NCI-H524 treated with DMSO at 0.1 percent for 48 hours (cell line): ENCODE data around the gene EEF1AKMT2.
"Not testable (repeated sequence)": the region's sequence is repeated elsewhere in the genome, so short reads cannot be mapped to it uniquely, and the experiment has no call there.

Experiments used
- DNase-seq: peaks from one replicate; lab custom pipeline; 2025; lab: John Stamatoyannopoulos, UW

The EEF1AKMT2 gene

DNA sequence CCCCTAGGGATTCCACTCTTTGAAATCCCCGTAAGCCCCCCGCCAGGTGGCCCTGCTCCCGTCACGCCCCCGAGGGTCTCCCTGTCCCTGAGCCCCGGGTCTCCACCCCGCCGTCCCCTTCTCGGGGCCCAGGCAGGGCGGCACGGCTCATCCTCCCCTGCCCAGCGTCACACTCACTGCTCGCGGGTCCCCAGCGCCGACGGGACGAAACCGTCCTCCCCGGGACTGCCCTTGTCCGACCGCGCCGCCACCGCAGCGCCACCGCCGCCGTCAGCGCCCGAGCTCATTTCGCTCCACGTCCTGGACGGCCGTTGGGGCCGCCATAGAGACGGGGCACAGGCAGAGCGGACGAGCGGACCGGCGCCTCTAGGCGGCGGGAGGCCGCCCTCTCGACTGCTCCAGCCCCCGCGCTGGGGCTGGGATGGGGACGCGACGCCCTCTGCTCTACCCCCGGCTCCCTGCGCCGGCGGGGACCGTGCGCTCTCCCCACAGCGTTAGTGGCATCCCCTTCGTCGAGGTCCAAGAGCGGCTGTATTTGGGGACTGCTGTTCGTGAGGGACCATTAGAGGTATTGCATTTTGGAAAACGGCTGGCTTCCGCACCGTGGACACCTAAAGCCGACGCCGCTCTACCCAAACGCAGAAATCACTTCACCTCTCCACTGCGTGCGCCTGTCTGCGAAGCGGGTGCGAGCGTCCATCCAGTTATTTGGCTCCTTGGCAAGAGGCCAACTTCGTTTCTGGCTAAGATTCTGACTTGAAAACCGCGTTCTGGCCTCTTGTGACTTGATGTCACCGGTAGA, at the start of gene EEF1AKMT2:
Gene EEF1AKMT2, minus strand, starts transcription at position 341 of the 802 bp plus-strand sequence. Its CDS starts 54 bp downstream, at position 287.
- DNase-seq = no peak

- DNase-seq = no peak
Measured at GRCh38 chr10:124837687-124838086, 46.0 kb upstream of the EEF1AKMT2 start.

- no peak for DNase-seq
Measured at GRCh38 chr10:124831116-124831515, 39.4 kb upstream of the EEF1AKMT2 start.

DNA sequence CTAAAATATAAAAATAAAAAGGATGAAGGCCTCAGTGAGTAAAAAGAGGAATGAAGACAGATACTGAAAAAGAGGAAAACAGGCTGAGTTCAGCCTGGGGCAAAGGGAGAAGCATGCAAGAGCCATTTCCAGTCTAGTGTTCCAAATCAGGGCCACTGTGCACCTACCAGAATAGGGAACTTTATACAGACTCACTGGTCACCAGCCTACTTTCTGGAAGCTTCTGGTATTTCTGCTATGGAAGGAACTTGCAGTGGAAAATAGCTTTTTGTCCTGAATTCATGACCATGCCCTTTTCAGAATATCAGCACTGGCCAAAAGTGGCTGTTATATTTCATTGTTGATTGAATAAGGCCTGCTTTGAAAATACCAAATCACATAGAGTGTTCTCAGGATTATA, 38.8 kb upstream of the EEF1AKMT2 start:
- DNase-seq = no peak

DNA sequence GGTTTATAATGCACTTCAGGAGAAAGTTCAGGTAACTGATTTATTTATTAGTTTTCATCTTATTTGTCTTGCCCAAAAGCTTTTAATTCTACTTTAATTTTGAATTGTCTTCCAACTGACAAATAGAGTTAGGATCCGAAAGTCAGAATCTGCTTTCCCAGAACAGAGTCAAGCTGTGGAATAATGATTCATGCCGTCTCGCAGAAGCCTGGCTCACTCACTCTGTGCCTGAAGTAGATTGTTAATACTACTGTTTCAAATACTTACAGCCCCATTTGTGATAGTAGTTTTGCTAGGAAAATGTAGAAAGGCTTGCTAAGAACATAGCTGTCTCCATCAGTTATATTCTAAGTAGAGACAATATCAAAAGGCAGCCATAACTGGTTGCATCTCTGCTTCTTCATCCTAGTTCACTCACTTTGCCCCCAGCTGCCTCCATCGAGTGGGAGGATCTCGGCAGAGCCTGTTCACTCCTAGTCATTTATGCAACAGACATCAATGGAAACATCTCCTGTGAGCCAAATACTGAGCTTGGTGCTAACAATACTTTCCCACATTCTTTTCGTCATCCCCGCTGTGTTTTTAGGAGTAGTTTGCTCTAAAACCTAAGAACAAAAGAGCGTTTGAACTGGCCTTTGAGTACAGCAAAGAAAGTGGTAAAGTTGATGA, 37.9 kb upstream of the EEF1AKMT2 start:
- DNase-seq = no peak

DNA sequence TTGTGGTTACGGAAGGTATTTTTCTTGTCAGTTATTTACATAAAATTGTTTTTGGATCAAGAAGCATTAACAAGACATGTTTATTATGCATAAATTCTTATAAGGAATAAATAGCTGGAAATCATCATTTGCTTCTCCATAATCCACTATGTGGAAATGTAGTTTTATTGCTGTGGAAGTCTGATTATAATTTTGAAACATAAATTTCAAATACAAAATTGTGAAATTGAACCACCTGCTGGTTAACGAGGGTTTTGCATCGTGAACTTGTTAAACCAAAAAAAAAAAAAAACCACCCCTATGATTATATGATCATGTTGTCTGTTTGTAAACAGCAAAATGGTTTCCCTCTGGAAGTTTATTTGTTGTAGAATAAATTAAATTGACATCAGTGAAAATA, 35.8 kb upstream of the EEF1AKMT2 start:
- no peak for DNase-seq

DNA sequence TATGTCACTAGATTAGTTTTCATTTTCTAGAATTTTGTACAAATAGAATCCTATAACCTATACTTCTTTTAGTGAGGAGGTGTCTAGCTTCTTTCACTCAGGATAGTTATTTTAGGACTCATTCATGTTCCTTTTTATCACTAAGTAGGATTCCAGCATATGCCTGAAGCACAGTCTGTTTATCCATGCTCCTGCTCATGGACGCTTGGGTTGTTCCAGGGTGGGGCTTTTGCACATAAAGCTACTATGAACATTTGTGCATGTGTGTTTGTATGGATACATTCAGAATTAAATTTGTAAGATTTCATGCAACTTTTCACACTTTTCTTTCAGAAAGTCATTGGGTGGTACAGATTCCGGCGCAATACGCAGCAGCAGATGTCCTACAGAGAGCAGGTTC, 34.6 kb upstream of the EEF1AKMT2 start:
- no peak for DNase-seq

DNA sequence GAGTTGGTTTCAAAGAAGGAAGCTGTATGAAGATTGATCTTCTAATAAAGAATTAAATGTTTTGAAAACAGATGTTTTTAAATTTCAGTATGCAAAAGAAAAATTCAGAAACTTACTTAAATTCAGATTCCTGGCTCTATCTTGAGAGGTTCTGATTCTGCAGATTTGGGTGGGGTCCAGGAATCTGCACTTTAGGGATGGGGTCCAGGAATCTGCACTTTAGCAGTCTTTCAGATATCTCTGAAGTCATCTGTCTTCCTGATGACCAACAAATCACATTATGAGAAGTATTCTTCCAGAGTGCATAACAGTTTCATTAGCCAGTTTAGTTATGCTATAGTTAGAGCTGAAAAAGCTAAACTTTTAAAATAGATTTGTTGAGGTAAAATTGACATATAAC, 34.0 kb upstream of the EEF1AKMT2 start:
- DNase-seq = no peak

GRCh38 chr10:124824932-124825331, 33.2 kb upstream of the EEF1AKMT2 start:
- DNase-seq = not testable (repeated sequence)

- DNase-seq = no peak
Measured at GRCh38 chr10:124824507-124824906, 32.8 kb upstream of the EEF1AKMT2 start.

DNA sequence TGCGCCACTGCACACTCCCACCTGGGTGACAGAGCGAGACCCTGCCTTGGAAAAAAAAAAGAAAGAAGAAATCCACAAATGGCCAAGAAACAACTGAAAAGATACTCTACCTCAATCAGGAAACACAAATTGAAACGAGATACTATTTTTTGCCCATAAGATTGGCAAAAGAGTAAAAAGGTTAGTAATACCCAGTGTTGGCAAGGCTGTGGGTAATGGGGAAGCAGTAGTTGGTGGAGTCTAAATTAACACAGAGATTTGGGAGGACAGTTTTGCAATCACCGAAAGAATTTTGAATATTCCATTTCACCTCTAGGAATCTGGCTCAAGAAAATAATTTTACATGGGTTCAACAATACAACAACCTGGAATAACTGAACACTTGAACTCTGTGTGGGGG, 29.8 kb upstream of the EEF1AKMT2 start:
- no peak for DNase-seq

DNA sequence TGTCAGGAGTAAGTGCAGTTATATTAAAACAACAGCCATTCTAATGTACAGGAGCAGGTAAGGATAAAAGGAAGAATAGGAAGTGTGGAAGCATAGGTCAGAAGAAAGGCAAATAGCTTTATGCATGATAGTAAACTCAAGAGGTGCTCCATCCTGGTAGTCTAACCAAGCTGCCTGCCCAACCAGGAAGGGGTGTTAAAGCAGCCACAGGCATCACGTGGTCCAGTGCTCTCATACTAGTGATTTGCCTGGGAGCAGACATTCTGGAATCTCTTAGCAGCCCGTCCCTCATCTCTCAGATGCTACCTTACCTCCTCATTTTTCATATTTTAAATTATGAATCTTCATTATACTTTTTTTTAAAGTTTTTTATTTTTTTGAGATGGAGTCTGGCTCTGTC, 28.4 kb upstream of the EEF1AKMT2 start:
- DNase-seq = no peak

DNA sequence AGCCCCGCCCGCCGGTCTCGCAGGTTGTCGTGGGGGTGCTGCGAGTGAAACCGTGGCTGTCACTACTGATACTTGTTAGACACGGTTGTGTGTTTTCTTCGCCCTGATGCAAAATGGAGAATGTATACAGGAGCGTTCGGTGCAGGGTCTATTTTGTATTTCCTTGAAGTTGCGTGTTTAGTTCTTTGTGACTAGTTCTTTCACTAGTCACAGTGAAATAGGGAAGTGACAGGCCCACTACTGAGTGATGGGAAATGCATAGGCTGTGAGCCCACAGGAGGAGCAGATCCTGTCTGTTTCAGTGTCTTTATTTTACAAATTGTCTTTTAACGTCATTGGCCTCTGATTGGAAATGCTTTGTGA, 10.6 kb upstream of the EEF1AKMT2 start:
- DNase-seq = no peak

DNA sequence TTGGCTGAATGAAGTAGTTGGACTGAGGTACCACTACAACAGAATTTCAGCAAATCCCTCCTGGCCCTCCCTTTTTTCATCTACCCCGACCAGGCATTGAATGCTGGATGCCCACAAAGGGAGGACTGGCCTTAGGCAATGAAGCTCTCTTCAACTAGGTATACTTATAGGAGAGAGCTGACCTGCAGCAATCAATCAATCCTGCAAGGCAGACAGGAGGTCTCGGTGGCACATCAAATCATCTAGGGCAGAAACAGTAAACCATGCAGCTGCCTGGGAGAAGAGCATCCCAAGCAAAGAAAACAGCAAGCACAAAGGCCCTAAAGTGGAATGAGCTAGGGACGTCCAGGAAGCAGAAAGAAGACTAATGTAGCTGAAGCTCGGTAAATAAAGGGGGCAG, 7.5 kb upstream of the EEF1AKMT2 start:
- no peak for DNase-seq

DNA sequence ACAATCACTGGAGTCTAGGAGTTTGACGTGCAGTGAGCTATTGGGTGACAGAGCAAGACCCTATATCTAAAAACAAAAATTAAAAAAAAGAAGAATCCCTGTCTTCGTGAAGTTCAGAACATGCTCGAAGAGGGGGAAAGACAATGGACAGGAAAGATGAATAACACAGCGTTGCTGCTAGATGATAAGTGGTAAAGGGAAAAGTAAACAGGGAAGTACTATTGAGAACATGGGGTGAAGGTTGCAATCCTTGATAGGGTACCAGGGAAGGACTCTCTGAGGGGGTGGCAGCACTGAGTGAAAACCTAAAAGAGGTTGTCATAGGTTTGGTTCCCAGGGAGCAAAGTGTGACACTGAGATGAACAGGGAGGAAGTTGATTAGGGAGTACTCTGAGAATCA, 7.1 kb upstream of the EEF1AKMT2 start:
- DNase-seq = no peak

DNA sequence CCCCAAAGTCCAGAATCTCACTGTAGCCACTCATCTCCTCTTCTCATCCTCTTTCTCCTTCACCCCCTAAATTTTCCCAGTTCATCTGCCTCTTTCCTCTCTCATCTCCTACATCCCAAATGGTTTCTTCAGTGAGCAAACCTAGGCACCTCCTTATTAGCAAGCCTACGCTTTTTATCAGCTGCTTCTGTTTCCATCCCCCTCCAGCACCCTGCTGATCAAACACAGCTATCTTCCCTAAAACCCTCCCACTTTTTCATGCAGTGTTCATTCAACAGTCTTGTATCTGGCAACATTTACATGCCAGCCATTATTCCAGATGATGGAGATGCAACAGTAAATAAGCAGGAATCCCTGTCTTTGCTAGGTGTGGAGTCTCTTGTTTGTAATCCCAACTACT, 6.7 kb upstream of the EEF1AKMT2 start:
- no peak for DNase-seq

DNA sequence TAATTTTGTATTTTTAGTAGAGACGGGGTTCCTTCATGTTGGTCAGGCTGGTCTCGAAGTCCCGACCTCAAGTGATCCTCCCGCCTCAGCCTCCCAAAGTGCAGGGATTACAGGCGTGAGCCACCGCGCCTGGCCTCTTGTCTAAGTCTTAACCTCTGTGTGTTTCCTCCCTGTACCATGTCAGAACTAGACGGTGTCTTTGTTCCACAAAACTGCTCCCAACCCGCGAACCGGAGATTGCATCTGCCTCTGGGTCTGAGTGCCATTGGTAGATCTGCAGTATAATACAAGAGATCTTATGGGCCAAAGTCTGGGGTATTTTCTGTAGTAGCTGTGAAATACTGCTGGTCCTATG, 1.3 kb upstream of the EEF1AKMT2 start:
- no peak for DNase-seq

- not testable (repeated sequence) for DNase-seq
Measured at GRCh38 chr10:124782900-124783299, 8.8 kb downstream of the EEF1AKMT2 start.

- no peak for DNase-seq
Measured at GRCh38 chr10:124768791-124769190, 22.9 kb downstream of the EEF1AKMT2 start.

GRCh38 chr10:124765256-124765655, 26.4 kb downstream of the EEF1AKMT2 start:
- no peak for DNase-seq

- no peak for DNase-seq
Measured at GRCh38 chr10:124763267-124763666, 28.4 kb downstream of the EEF1AKMT2 start.

GRCh38 chr10:124762281-124762680, 29.4 kb downstream of the EEF1AKMT2 start:
- no peak for DNase-seq

GRCh38 chr10:124756156-124756903, 35.4 kb downstream of the EEF1AKMT2 start:
- DNase-seq = no peak
